Measurements from ENCODE around the gene ATP5ME.
"Not testable (repeated sequence)": the region's sequence is repeated elsewhere in the genome, so short reads cannot be mapped to it uniquely, and the experiment has no call there.

ATP5ME gene

GRCh38 chr4:704971-705277 lies 30.8 kb upstream of the ATP5ME start:
- no peak for FAIRE-seq

GRCh38 chr4:704198-704891 lies 30.3 kb upstream of the ATP5ME start:
- FAIRE-seq = no peak

- FAIRE-seq = no peak
Observed at GRCh38 chr4:703336-704197, 29.5 kb upstream of the ATP5ME start.

- FAIRE-seq = no peak
Observed at GRCh38 chr4:702618-703048, 28.6 kb upstream of the ATP5ME start.

- FAIRE-seq = no peak
Observed at GRCh38 chr4:700587-701264, 26.6 kb upstream of the ATP5ME start.

- FAIRE-seq = no peak
Observed at GRCh38 chr4:699816-700580, 25.9 kb upstream of the ATP5ME start.

GRCh38 chr4:694341-694940 lies 20.4 kb upstream of the ATP5ME start:
- FAIRE-seq = not testable (repeated sequence)

GRCh38 chr4:692771-693554 lies 18.9 kb upstream of the ATP5ME start:
- FAIRE-seq = no peak

GRCh38 chr4:689723-690122 lies 15.6 kb upstream of the ATP5ME start:
- FAIRE-seq = no peak

- FAIRE-seq = no peak
Observed at GRCh38 chr4:688854-689681, 15.0 kb upstream of the ATP5ME start, which contains the start of gene SLC49A3. Gene SLC49A3 (minus strand): TSS chr4:689151. CDS start chr4:689127, 24 bp downstream.

- FAIRE-seq = no peak
Observed at GRCh38 chr4:687971-688853, 14.1 kb upstream of the ATP5ME start.

GRCh38 chr4:687048-687970 lies 13.2 kb upstream of the ATP5ME start:
- FAIRE-seq = no peak

GRCh38 chr4:686413-687040 lies 12.5 kb upstream of the ATP5ME start:
- no peak for FAIRE-seq

GRCh38 chr4:685679-686412 lies 11.8 kb upstream of the ATP5ME start:
- FAIRE-seq = no peak

GRCh38 chr4:684623-685327 lies 10.7 kb upstream of the ATP5ME start:
- FAIRE-seq = no peak

GRCh38 chr4:683982-684622 lies 10.0 kb upstream of the ATP5ME start:
- no peak for FAIRE-seq
